ENCODE results near the gene ALLC. TPM values are rescaled to one million over a fixed set of nuclear protein-coding genes. Genes with fewer than 3 reads are reported as not detected.

ALLC gene
- total and polyA plus RNA-seq, 2 donors (not counting 1 experiment from before 2014, with no cell fraction given) = not detected

DNA sequence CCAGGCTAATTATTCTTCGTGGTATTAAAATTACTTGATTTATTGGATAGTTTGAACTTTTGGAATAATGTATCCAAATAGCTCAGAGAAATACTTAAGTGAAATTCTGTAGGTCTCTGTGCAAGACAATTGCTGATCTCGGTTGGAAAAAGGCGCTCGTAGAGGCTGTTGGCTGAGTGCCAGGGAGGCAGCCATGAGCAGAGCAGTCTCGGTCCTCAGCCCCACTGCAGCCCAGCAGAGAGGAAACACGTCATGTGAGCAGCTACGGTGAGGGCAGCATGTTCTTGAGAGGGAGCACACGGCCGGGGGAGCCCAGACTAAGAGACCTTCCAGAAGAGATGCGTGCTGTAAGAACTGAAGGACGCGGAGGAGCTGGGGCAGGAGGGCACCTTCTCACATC is 87.9 kb downstream of the ALLC start:
- WGBS (ENCODE audit: insufficient coverage) = 67% methylated on average over 12 of the region's 12 CpGs
- no peaks in the 10 kb centered on the region for H3K4me1 Mint-ChIP-seq
- no peak overlapping the region for H3K4me3 Mint-ChIP-seq
- ChIA-PET CTCF (no interaction called here), POLR2A (no interaction called here)
- H3K4me2 ChIP-seq (replicated peaks; ENCODE audit: low read depth, low read length, poor library complexity, severe bottlenecking) = no peak overlapping the region
- no peaks in the 10 kb centered on the region for H3K4me1 ChIP-seq (ENCODE audit: control insufficient read depth in 2 of 2, insufficient read depth in 2 of 2, low read length in 2 of 2)
- H3K27ac Mint-ChIP-seq = no peak overlapping the region
- no peak overlapping the region for H3K4me3 ChIP-seq (ENCODE audit: control extremely low read depth in 1 of 5, extremely low read depth in 1 of 5, insufficient read depth in 1 of 5, low read depth in 2 of 5, low read length in 4 of 5)
- no peak overlapping the region for H3K9ac ChIP-seq (ENCODE audit: low read length)
- peaks cover 0 to 3% (median 0%) of the 10 kb centered on the region in 3 donors for H3K9me3 ChIP-seq (ENCODE audit: control extremely low read depth in 1 of 3, control insufficient read depth in 2 of 3, insufficient read depth in 1 of 3, low read length in 2 of 3)
- H3K27ac ChIP-seq (ENCODE audit: low read length in 2 of 2) = no peak overlapping the region
- DNase-seq (no peak), ATAC-seq (ENCODE audit: low read depth) (no peak)
- H3K36me3 ChIP-seq (replicated peaks in 1 of 2; ENCODE audit: control extremely low read depth in 1 of 2, control insufficient read depth in 1 of 2, extremely low read depth in 1 of 2, insufficient read depth in 2 of 2, low read length in 1 of 2) = no peaks in the 10 kb centered on the region
- no peaks in the 10 kb centered on the region for H3K27me3 Mint-ChIP-seq
- no peak overlapping the region for H2AFZ ChIP-seq (ENCODE audit: insufficient read depth, low read depth, low read length, poor library complexity, severe bottlenecking)
- TF ChIP-seq, protein P1, sequence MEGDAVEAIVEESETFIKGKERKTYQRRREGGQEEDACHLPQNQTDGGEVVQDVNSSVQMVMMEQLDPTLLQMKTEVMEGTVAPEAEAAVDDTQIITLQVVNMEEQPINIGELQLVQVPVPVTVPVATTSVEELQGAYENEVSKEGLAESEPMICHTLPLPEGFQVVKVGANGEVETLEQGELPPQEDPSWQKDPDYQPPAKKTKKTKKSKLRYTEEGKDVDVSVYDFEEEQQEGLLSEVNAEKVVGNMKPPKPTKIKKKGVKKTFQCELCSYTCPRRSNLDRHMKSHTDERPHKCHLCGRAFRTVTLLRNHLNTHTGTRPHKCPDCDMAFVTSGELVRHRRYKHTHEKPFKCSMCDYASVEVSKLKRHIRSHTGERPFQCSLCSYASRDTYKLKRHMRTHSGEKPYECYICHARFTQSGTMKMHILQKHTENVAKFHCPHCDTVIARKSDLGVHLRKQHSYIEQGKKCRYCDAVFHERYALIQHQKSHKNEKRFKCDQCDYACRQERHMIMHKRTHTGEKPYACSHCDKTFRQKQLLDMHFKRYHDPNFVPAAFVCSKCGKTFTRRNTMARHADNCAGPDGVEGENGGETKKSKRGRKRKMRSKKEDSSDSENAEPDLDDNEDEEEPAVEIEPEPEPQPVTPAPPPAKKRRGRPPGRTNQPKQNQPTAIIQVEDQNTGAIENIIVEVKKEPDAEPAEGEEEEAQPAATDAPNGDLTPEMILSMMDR (IDR thresholded peaks at IDR 0.05) = no peak
- H3K9me3 Mint-ChIP-seq (ENCODE audit: insufficient read depth) = no peaks in the 10 kb centered on the region
- no peaks in the 10 kb centered on the region for H3K79me2 ChIP-seq (ENCODE audit: control insufficient read depth, insufficient read depth, low read length)
- intact Hi-C loops (cut with micrococcal nuclease) = no loop called here
- H3K27me3 ChIP-seq (replicated peaks in 1 of 4; ENCODE audit: control extremely low read depth in 1 of 4, control insufficient read depth in 3 of 4, insufficient read depth in 4 of 4, low read length in 3 of 4) = no peaks in the 10 kb centered on the region
- H4K20me1 ChIP-seq (ENCODE audit: control insufficient read depth, insufficient read depth, low read length, poor library complexity, severe bottlenecking) = no peaks in the 10 kb centered on the region

GRCh38 chr2:3747032-3747654 is 89.1 kb downstream of the ALLC start:
- H3K4me3 ChIP-seq (ENCODE audit: control extremely low read depth in 1 of 5, extremely low read depth in 1 of 5, insufficient read depth in 1 of 5, low read depth in 2 of 5, low read length in 4 of 5) = no peak overlapping the region
- no peak overlapping the region for H2AFZ ChIP-seq (ENCODE audit: insufficient read depth, low read depth, low read length, poor library complexity, severe bottlenecking)
- ChIA-PET POLR2A (no interaction called here), CTCF (no interaction called here)
- no peak overlapping the region for H3K4me2 ChIP-seq (replicated peaks; ENCODE audit: low read depth, low read length, poor library complexity, severe bottlenecking)
- no peaks in the 10 kb centered on the region for H3K4me1 ChIP-seq (ENCODE audit: control insufficient read depth in 2 of 2, insufficient read depth in 2 of 2, low read length in 2 of 2)
- DNase-seq (no peak), ATAC-seq (ENCODE audit: low read depth) (no peak)
- H3K4me1 Mint-ChIP-seq = no peaks in the 10 kb centered on the region
- 95% methylated on average over 18 of the region's 20 CpGs for WGBS (ENCODE audit: insufficient coverage)
- no peak overlapping the region for H3K27ac Mint-ChIP-seq
- peaks cover 0 to 3% (median 0%) of the 10 kb centered on the region in 3 donors for H3K9me3 ChIP-seq (ENCODE audit: control extremely low read depth in 1 of 3, control insufficient read depth in 2 of 3, insufficient read depth in 1 of 3, low read length in 2 of 3)
- no peaks in the 10 kb centered on the region for H3K27me3 ChIP-seq (replicated peaks in 1 of 4; ENCODE audit: control extremely low read depth in 1 of 4, control insufficient read depth in 3 of 4, insufficient read depth in 4 of 4, low read length in 3 of 4)
- no peaks in the 10 kb centered on the region for H3K79me2 ChIP-seq (ENCODE audit: control insufficient read depth, insufficient read depth, low read length)
- no peaks in the 10 kb centered on the region for H3K27me3 Mint-ChIP-seq
- no peak overlapping the region for H3K9ac ChIP-seq (ENCODE audit: low read length)
- H3K9me3 Mint-ChIP-seq (ENCODE audit: insufficient read depth) = no peaks in the 10 kb centered on the region
- H4K20me1 ChIP-seq (ENCODE audit: control insufficient read depth, insufficient read depth, low read length, poor library complexity, severe bottlenecking) = no peaks in the 10 kb centered on the region
- intact Hi-C loops (cut with micrococcal nuclease) = no loop called here
- H3K4me3 Mint-ChIP-seq = no peak overlapping the region
- H3K27ac ChIP-seq (ENCODE audit: low read length in 2 of 2) = no peak overlapping the region
- TF ChIP-seq, protein P1 (IDR thresholded peaks at IDR 0.05) = no peak
- TF ChIP-seq EZH2 (IDR thresholded peaks at IDR 0.05; ENCODE audit: borderline replicate concordance, insufficient read depth, low read depth, low read length, poor library complexity, severe bottlenecking) = no peak
- H3K36me3 ChIP-seq (replicated peaks in 1 of 2; ENCODE audit: control extremely low read depth in 1 of 2, control insufficient read depth in 1 of 2, extremely low read depth in 1 of 2, insufficient read depth in 2 of 2, low read length in 1 of 2) = no peaks in the 10 kb centered on the region
